GM19463 (cell line): ENCODE data around the gene CPA4.
"Not testable (repeated sequence)": the region's sequence is repeated elsewhere in the genome, so short reads cannot be mapped to it uniquely, and the experiment has no call there.

Experiments used
- ATAC-seq: cut with Tn5 transposase; IDR thresholded peaks from one replicate; pipeline ENCODE4 v1.9.1; 2021; ENCODE audit warnings: mild to moderate bottlenecking, moderate library complexity; ENCODE audit not compliant: unreplicated experiment

Gene CPA4, protein sequence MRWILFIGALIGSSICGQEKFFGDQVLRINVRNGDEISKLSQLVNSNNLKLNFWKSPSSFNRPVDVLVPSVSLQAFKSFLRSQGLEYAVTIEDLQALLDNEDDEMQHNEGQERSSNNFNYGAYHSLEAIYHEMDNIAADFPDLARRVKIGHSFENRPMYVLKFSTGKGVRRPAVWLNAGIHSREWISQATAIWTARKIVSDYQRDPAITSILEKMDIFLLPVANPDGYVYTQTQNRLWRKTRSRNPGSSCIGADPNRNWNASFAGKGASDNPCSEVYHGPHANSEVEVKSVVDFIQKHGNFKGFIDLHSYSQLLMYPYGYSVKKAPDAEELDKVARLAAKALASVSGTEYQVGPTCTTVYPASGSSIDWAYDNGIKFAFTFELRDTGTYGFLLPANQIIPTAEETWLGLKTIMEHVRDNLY

DNA sequence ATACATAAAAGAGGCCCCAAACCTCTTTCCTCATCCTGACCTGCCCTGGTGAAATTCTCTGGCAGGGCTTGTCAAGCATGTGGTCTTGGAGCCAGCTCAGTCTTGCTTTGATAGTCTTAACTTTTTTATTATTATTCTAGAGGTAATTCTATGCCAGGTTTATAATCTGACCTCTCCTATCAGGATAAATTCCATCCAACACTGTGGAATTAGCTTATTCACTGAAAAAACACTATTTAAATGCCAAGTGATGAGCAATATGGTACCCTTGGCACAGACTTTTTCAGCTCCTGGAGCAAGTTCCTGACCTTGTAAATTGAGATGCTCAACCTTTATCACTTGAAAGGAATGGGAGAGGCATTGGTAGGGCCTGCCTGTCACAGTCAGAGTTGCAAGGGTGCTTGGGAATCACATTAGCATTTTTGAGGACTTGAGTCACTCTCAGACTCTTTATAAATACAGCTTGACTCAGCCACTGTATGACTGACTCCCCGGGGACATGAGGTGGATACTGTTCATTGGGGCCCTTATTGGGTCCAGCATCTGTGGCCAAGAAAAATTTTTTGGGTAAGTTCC lies at the start of gene CPA4:
TSS of gene CPA4 (plus strand) at position 480 of the 576 bp plus-strand sequence. CDS start at position 500, 20 bp downstream.
- no peak for ATAC-seq

DNA sequence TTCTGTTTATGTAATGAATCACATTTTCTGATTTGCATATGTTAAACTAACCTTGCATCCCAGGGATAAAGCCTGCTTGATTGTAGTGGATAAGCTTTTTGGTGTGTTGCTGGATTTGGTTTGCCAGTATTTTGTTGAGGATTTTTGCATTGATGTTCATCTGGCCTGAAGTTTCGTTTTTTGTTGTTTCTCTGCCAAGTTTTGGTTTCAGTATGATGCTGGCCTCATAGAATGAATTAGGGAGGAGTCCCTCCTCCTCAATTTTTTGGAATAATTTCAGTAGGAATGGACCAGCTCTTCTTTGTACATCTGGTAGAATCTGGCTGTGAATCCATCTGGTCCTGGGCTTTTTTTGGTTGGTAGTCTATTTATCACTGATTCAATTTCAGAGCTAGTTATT lies 49.5 kb upstream of the CPA4 start:
- not testable (repeated sequence) for ATAC-seq

DNA sequence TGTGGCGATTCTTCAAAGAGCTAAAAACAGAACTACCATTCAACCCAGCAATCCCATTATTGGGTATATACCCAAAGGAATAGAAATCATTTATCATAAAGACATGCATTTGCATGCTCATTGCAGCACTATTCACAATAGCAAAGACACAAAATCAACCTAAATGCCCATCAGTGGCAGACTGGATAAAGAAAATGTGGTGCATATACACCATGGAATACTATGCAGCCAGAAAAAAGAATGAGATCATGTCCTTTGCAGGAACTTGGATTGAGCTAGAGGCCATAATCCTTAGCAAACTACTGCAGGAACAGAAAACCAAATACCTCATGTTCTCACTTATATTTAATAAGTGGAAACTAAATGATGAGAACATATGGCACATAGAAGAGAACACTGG lies 46.5 kb upstream of the CPA4 start:
- not testable (repeated sequence) for ATAC-seq

DNA sequence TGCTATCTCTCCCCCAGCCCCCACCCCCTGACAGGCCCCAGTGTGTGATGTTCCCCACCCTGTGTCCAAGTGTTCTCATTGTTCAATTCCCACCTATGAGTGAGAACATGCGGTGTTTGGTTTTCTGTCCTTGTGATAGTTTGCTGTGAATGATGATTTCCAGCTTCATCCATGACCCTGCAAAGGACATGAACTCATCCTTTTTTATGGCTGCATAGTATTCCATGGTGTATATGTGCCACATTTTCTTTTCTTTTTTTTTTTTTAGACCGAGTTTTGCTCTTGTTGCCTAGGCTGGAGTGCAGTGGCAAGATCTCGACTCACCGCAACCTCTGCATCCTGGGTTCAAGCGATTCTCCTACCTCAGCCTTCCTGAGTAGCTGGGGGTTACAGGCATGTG lies 44.1 kb upstream of the CPA4 start:
- ATAC-seq, result not testable (repeated sequence)

DNA sequence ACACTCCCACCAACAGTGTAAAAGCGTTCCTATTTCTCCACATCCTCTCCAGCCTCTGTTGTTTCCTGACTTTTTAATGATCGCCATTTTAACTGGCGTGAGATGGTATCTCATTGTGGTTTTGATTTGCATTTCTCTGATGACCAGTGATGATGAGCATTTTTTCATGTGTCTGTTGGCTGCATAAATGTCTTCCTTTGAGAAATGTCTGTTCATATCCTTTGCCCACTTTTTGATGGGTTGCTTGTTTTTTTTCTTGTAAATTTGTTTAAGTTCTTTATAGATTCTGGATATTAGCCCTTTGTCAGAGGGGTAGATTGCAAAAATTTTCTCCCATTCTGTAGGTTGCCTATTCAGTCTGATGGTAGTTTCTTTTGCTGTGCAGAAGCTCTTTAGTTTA lies 43.3 kb upstream of the CPA4 start:
- not testable (repeated sequence) for ATAC-seq

DNA sequence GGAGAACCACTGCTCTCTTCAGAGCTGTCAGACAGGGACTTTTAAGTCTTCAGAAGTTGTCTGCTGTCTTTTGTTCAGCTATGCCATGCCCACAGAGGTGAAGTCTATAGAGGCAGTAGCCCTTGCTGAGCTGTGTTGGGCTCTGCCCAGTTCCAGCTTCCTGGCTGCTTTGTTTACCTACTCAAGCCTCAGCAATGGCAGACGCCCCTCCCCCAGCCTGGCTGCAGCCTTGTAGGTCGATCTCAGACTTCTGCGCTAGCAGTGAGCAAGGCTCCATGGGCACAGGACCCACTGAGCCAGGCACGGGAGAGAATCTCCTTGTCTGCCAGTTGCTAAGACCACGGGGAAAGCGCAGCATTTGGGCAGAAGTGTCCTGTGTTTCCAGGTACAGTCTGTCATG lies 38.4 kb upstream of the CPA4 start:
- no peak for ATAC-seq

DNA sequence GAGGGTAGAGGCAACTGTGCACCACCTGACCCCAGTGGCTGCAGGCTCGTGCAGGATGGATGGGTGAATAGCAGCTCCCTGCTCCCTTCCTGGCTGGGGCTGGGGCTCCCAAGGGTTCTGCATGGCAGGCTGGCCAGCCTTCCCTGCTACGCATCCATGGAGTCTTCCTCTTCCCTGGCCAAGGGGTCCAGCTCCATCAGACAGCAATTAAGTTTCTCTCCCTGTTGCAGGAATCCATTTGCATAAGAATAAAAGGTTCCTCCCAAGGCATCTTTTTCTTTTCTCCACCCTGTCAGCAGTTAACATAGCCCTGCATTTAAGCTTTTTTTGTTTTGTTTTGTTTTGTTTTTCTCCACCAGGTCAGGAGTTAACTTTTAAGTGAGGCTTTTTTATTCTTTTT lies 36.3 kb upstream of the CPA4 start:
- no peak for ATAC-seq

DNA sequence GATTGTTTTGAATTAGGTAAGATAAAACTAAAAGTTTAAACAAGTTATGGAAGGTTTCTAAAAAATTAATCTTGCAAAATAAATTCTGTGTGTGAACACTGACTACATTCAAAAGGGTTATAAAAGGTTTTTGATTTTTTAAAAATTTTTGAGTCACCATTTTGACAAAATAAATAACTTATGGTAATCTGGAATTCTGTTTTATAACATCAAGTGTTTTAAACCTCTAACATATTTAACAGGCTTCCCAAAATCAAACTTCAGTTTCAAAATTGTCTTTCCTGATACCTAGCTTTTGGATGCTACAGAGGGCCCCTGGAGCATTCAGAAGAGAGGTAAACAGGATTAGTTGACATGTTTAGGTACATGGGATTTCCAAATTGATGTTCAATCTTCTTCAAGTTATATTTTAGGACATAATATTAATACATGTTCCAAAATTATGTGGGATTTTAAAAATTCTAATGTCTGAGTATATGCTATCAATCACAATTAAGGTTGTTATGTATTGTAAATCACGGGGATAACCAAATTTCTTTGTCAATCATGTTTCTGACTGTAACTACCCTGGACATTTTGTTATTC lies 34.4 kb upstream of the CPA4 start:
- no peak for ATAC-seq

DNA sequence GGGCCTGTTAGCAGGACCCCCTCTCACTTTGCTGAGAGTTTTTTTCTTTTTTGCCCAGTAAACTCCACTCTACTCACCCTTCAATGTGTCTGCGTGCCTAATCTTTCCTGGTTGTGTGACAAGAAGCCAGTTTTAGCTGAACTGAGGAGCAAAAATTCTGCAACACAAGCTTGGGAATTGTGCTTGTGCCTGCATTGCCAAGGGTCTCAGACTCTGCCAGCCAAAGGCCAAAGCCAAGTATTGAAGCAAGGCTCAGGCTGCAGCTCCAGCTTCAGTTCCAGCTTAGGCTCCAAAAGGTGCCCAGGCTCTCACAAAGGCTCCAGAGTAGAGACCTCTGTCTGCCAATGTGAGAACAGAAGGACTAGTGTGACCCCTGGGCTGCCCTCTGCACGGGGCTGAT lies 30.5 kb upstream of the CPA4 start:
- no peak for ATAC-seq

DNA sequence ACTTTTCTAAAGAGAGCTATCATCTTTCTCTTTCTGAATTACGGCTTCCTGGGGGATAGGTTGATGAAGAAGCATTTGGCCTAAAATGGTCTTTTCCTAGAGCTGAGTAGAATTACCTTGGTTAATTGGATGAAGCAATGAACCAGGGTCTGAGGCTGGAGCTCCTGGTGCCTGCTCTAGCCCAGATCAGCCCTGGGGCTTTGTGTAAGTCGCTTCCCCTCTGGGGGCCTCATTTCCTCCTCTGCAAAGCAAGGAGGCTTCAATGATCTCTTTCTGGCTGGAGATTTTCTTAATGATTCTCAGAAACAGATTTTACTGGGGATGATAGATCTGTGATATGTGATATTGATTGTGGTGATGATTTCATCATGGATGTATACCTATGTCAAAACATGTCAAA lies 29.8 kb upstream of the CPA4 start:
- ATAC-seq, result no peak

DNA sequence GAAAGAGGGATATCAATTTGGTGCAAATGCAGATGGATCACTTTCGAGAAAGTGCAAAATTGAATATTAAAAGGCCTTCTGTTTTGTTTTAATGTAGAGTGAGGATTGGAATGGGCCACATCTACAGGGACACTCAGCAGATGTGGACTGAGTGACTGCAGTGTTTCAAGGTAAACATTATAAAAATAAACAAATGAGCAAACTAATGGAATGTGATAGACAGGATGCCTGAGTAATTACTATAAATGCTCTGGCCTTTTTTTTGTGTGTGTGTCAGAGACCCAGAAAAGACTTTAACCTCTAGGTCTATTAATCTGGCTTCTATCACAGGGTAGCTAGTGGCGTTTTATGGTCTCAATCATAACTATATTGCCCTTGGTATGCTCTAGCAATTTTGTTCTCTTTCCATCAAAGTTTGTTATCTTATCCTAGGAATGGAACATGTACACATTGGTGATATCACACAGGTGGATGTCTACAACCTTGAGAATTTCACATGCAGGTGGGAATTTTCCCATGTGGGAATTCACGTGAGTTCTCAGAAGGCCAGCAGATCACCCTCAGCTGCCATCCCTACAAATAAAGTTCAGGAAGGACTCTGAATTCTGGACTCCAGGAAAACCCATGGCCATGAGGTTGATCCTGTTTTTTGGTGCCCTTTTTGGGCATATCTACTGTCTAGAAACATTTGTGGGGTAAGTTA lies 26.6 kb upstream of the CPA4 start, which contains the start of gene CPA2:
TSS of gene CPA2 (plus strand) at position 606 of the 703 bp plus-strand sequence. CDS start at position 625, 19 bp downstream.
- ATAC-seq, result no peak

DNA sequence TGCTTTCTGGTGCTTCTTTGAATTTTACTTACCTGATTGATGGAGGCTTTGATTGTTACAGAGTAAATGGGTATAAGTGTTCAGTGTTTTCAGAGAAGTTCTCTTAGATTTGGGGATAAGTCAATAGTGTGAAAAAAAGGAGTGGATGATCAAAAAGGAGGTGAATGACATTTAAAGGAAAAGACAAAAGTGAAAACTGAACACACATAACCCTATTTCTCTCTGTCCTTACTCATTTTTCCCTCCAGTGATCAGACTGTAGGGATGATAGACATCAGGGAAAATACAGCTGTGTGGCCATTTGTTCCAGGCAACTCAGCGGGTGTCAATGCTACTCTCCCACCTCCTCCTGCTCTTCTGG lies 26.0 kb upstream of the CPA4 start:
- no peak for ATAC-seq

DNA sequence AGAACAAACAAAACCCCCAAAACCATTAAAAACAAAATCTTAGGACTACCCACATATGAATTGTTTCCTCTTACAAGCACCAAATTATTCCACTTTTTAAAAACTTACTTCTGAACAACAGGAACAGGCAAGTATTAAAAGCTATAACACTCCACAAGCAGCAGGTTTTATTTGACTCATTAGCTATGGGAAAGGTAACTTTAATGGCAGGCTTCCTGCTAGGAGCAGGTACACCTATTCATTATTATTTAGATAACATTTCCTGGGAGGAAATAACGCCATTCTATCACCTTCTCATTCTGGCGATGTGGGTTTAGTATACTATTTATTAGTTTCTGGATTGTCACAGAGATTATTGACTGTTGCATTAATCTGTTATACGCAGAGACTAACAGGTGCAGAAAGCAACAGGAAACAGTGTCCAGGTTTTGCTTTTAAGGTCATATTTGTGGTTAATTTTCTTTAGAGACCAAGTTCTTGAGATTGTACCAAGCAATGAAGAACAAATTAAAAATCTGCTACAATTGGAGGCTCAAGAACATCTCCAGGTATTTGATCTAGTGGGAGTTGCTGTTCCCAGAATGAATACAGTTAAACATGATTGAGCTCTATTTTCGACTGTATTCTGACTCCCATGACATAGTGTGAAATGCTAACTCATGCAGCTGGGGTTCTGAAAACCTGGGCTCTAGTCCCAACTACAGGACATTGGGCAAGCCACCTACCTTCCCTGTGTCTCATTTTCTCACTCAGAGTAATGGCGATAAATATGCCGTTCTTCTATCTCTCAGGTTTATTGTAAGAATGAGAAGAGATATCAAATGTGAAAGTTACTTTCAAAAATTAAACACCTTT lies 24.3 kb upstream of the CPA4 start:
- no peak for ATAC-seq

DNA sequence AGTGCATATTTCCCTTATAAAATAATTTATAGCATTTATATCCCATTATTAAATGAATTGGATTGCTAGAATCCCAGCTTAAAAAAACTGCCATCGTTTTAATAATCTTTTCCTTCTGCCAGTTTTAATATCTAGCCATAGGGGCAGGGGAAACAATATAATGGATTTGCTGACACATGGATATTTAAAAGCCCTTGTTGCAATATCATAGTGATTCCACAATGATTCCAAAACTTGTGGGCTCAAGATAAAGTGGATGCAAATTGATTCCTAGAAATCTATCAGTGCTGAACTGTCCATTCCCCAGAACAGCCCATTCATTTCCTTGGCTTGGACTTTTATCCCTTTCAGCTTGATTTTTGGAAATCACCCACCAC lies 23.7 kb upstream of the CPA4 start:
- no peak for ATAC-seq

DNA sequence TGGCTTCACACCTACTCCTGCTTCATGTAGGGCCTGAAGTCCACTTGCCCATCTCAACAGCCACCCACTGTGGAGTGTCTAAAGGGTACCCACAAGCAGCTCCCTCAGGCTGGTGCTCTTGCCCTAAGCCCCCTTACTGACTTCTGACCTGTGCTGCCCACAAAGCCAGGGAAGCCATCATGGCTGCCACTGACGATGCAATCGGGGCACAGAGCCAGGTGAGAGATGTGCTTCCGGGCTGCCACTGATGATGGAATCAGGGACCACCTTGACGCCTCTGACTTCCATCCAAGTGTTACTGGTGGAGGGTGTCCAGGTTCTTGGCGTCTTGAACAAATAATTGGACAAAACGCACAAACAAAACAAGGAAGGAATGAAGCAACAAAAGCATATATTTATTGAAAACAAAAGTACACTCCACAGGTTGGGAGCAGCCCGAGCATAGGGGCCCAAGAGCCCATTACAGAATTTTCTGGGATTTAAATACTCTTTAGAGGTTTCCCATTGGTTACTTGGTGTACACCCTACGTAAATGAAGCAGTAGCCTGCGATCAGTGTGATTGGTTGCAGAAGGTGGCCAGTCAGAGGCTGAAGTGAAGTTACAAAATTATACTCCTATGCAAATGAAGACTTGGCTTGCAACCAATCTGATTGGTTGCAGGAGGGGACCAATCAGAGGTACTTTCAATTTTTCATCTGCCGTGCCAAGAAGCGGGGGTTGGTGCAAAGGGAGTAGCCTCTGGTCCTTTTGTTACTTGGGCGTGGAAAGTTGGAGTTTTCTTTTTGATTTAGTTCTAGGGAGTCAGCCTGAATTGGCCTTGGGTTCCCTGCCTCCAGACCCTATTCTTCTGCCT lies 21.8 kb upstream of the CPA4 start:
- no peak for ATAC-seq

DNA sequence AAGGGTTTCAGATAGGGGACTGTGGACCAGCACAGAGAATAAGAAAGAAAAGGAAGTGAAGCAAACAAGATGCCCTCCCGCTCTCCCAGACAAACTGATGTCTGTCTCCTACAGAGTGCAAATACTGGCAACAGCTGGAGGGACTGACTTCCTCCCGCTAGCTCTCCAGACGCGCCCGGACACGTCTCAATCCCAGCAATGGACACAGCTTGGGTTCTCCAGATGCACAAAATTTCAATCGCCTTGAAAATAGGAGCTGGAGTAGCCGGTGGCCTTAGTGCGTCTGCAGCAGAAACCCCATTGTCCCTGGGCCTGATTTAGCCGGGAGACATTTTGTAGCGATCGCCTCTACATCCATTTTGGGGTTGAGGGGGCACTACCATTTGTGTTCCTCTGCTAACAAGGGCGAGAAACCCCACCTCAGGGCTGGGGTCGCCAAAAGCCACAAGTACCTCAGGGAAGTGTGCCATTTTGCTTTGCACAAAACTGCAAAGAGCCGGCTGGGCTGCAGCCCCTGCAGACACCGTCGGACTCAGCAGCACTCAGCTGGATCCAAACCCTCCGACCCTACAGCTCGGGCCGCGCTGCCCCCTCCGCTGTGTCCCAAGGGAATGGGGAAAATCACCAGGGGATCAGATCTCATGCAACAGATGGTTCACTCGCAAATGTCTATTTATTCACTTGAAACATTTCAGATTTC lies 20.4 kb upstream of the CPA4 start:
- ATAC-seq, result no peak

DNA sequence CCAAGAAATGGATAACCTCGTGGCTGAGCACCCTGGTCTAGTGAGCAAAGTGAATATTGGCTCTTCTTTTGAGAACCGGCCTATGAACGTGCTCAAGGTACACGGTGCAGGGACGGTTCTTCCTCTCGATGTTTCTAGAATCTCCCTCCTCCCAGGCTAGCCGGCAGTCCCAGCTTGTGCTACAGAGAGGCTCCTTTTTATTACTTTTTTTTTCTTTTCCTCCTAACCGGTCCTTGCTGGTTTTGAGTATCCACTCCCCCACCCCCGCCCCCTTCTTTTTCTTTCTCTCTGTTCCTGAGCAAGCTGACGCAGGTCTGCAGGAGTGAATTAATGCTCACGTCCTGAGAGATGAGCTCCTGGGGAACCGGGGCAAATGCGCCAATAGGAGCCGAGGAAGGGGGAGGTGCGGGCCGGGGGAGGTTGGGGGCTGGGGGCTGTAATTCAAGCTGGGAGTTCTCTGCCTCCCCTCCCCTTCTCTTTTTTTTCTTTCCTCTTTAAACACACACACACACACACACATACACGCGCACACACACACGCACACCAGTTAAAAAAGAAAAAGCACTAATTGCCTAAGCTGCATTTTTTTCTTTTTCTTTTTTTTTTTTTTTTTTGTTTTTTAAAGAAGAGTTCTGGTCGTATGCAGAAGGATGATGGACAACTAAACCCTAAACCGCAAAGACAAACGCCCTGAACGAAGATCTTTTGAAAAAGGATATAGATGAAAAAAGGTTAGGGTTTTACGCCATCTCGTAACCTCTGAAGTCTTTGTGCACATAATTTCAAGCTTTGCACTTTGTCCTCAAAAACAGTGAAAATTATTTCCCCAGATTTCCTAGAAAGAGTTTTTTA lies 19.7 kb upstream of the CPA4 start:
- no peak for ATAC-seq

DNA sequence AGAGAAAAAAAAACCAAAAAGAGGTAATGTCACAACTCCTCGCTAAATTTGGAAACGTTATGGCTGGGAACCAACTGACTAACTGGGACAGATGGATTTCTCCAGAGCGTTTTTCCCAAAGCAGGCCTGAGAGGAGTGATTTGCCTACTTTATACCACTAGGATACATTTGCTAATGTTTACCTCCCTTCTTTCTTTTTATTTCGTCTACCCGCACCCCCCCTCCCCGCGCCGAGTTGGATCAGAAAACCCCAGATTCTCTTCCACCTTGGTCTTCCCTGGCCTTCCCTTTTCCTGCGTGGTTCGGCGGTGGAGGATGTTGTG lies 19.1 kb upstream of the CPA4 start:
- ATAC-seq, result no peak
